Mesendoderm (in vitro differentiated cells): ENCODE measurements around the gene FAT1.

ENCODE experiments used
- DNase-seq: peaks from one replicate; pipeline ENCODE4 v3.0.0; 2013
- H2AK5ac ChIP-seq: 2 replicates; pipeline ENCODE4 v1.6.1; 2013; ENCODE audit warnings: low read length, inconsistent platforms
- H2BK120ac ChIP-seq: 2 replicates; pipeline ENCODE4 v1.6.1; 2013; ENCODE audit warnings: low read depth, mild to moderate bottlenecking, low read length, moderate library complexity, mixed read lengths
- H2BK15ac ChIP-seq: replicated peaks from 2 replicates; pipeline ENCODE4 v1.6.1; 2013; ENCODE audit warnings: low read depth, mild to moderate bottlenecking, moderate library complexity
- H2BK5ac ChIP-seq: 2 replicates; pipeline ENCODE4 v1.6.1; 2013; ENCODE audit warnings: low read length, inconsistent platforms
- H3K18ac ChIP-seq: 2 replicates; pipeline ENCODE4 v1.6.1; 2013; ENCODE audit warnings: mild to moderate bottlenecking, low read length, mixed read lengths
- H3K23ac ChIP-seq: one replicate; pipeline ENCODE4 v1.6.1; 2013; ENCODE audit warnings: low read length
- H3K27ac ChIP-seq: 2 replicates; pipeline ENCODE4 v1.5.1; 2013; ENCODE audit warnings: low read depth, mild to moderate bottlenecking, inconsistent platforms, low read length, moderate library complexity
- H3K27me3 ChIP-seq: 2 replicates; pipeline ENCODE4 v1.6.1; 2013; ENCODE audit warnings: low read length, control low read depth, mild to moderate bottlenecking, inconsistent platforms; ENCODE audit not compliant: insufficient read depth, poor library complexity
- H3K36me3 ChIP-seq: 2 replicates; pipeline ENCODE4 v1.6.1; 2013; ENCODE audit warnings: low read length, inconsistent platforms; ENCODE audit not compliant: control insufficient read depth, insufficient read depth
- H3K4ac ChIP-seq: one replicate; pipeline ENCODE4 v1.6.1; 2013; ENCODE audit warnings: low read depth, mild to moderate bottlenecking, low read length, moderate library complexity
- H3K4me1 ChIP-seq: 2 replicates; pipeline ENCODE4 v1.6.1; 2013; ENCODE audit warnings: low read depth, low read length, inconsistent platforms; ENCODE audit not compliant: control insufficient read depth
- H3K4me2 ChIP-seq: 2 replicates; pipeline ENCODE4 v1.6.1; 2013; ENCODE audit warnings: low read length
- H3K4me3 ChIP-seq: 2 replicates; pipeline ENCODE4 v1.5.1; 2013; ENCODE audit warnings: mild to moderate bottlenecking, low read length
- H3K56ac ChIP-seq: one replicate; pipeline ENCODE4 v1.6.1; 2013; ENCODE audit warnings: low read length
- H3K79me1 ChIP-seq: 2 replicates; pipeline ENCODE4 v1.6.1; 2013; ENCODE audit warnings: low read length, inconsistent platforms
- H3K79me2 ChIP-seq: 2 replicates; pipeline ENCODE4 v1.6.1; 2013; ENCODE audit warnings: mild to moderate bottlenecking, low read length; ENCODE audit not compliant: control insufficient read depth, insufficient read depth
- H3K9ac ChIP-seq: 2 replicates; pipeline ENCODE4 v1.6.1; 2013; ENCODE audit warnings: low read length, inconsistent platforms
- H4K5ac ChIP-seq: one replicate; pipeline ENCODE4 v1.6.1; 2013; ENCODE audit warnings: low read length
- H4K8ac ChIP-seq: one replicate; pipeline ENCODE4 v1.6.1; 2013; ENCODE audit warnings: low read depth, mild to moderate bottlenecking, control low read depth, low read length, moderate library complexity
- WGBS: extraction: QIAGEN DNeasy Blood & Tissue Kit; methylation state at CpG from one replicate; pipeline ENCODE4 v1.1.7; 2013; ENCODE audit warnings: low lambda C conversion rate, missing lambda C conversion rate; ENCODE audit not compliant: insufficient coverage; ENCODE audit errors: extremely low coverage; 5-methylcytosine and 5-hydroxymethylcytosine counted together

Gene FAT1

GRCh38 chr4:186628058-186628711, 95.5 kb downstream of the FAT1 start:
- no peak overlapping the region for H3K23ac ChIP-seq
- H3K4me1 ChIP-seq = no peaks in the 10 kb centered on the region
- H4K5ac ChIP-seq = no peak overlapping the region
- no peak overlapping the region for H2BK120ac ChIP-seq
- no peak overlapping the region for H3K9ac ChIP-seq
- no peak overlapping the region for H3K4me3 ChIP-seq
- no peak overlapping the region for H3K4me2 ChIP-seq
- no peak overlapping the region for H2BK5ac ChIP-seq
- WGBS = no CpG with 5 or more reads among the region's 21 CpGs
- no peaks in the 10 kb centered on the region for H3K27me3 ChIP-seq
- no peak overlapping the region for H3K56ac ChIP-seq
- H3K18ac ChIP-seq = no peak overlapping the region
- H3K36me3 ChIP-seq = peaks cover 2% of the 10 kb centered on the region
- H2BK15ac ChIP-seq = no peak overlapping the region
- DNase-seq = no peak
- no peak overlapping the region for H2AK5ac ChIP-seq
- no peak overlapping the region for H4K8ac ChIP-seq
- no peaks in the 10 kb centered on the region for H3K79me1 ChIP-seq
- H3K79me2 ChIP-seq = no peaks in the 10 kb centered on the region
- H3K27ac ChIP-seq = peak overlapping the region; percentile 20
- no peak overlapping the region for H3K4ac ChIP-seq

- no peak overlapping the region for H3K4me2 ChIP-seq
These were observed 96.3 kb downstream of the FAT1 start for GRCh38 chr4:186627226-186627865.

GRCh38 chr4:186624951-186625350, 98.7 kb downstream of the FAT1 start:
- no peak overlapping the region for H2BK5ac ChIP-seq
- no peak overlapping the region for H4K5ac ChIP-seq
- H4K8ac ChIP-seq = no peak overlapping the region
- no peak overlapping the region for H3K23ac ChIP-seq
- H3K56ac ChIP-seq = no peak overlapping the region
- H3K27me3 ChIP-seq = no peaks in the 10 kb centered on the region
- H3K18ac ChIP-seq = no peak overlapping the region
- no peaks in the 10 kb centered on the region for H3K36me3 ChIP-seq
- no peak overlapping the region for H2AK5ac ChIP-seq
- no CpG with 5 or more reads among the region's 1 CpG for WGBS
- no peak overlapping the region for H2BK120ac ChIP-seq
- no peak overlapping the region for H3K4me3 ChIP-seq
- no peak overlapping the region for H3K4me2 ChIP-seq
- no peak overlapping the region for H3K9ac ChIP-seq
- no peak overlapping the region for H2BK15ac ChIP-seq
- no peak overlapping the region for H3K27ac ChIP-seq
- H3K79me2 ChIP-seq = no peaks in the 10 kb centered on the region
- peak; percentile 57 for DNase-seq
- H3K79me1 ChIP-seq = no peaks in the 10 kb centered on the region
- H3K4ac ChIP-seq = no peak overlapping the region
- H3K4me1 ChIP-seq = peaks cover 2% of the 10 kb centered on the region

More at GRCh38 chr4:186627226-186627865, 96.3 kb downstream of the FAT1 start:
- H3K9ac ChIP-seq = no peak overlapping the region
- H2BK5ac ChIP-seq = no peak overlapping the region
- no peaks in the 10 kb centered on the region for H3K27me3 ChIP-seq
- no peak overlapping the region for H3K27ac ChIP-seq
- H3K79me2 ChIP-seq = no peaks in the 10 kb centered on the region
- H3K23ac ChIP-seq = no peak overlapping the region
- DNase-seq = peak; percentile 38
- no peak overlapping the region for H3K4ac ChIP-seq
- no peak overlapping the region for H3K18ac ChIP-seq
- no peak overlapping the region for H4K5ac ChIP-seq
- no peak overlapping the region for H4K8ac ChIP-seq
- H3K4me3 ChIP-seq = no peak overlapping the region
- H3K4me1 ChIP-seq = peaks cover 2% of the 10 kb centered on the region
- no peaks in the 10 kb centered on the region for H3K36me3 ChIP-seq
- no peak overlapping the region for H2BK15ac ChIP-seq
- H2AK5ac ChIP-seq = no peak overlapping the region
- H3K79me1 ChIP-seq = no peaks in the 10 kb centered on the region
- WGBS = no CpG with 5 or more reads among the region's 10 CpGs
- no peak overlapping the region for H2BK120ac ChIP-seq
- H3K56ac ChIP-seq = no peak overlapping the region

- H3K27ac ChIP-seq = no peak overlapping the region
- no peak overlapping the region for H3K56ac ChIP-seq
- H3K4me3 ChIP-seq = no peak overlapping the region
- H3K23ac ChIP-seq = no peak overlapping the region
- no peak overlapping the region for H3K18ac ChIP-seq
- no peak overlapping the region for H2BK15ac ChIP-seq
- no peak for DNase-seq
- H3K79me1 ChIP-seq = no peaks in the 10 kb centered on the region
- peaks cover 2% of the 10 kb centered on the region for H3K4me1 ChIP-seq
- H3K4me2 ChIP-seq = no peak overlapping the region
- H3K79me2 ChIP-seq = no peaks in the 10 kb centered on the region
- no peak overlapping the region for H2BK120ac ChIP-seq
- WGBS = no CpG with 5 or more reads among the region's 5 CpGs
- no peak overlapping the region for H2AK5ac ChIP-seq
- H4K8ac ChIP-seq = no peak overlapping the region
- H2BK5ac ChIP-seq = no peak overlapping the region
- no peak overlapping the region for H3K4ac ChIP-seq
- H3K27me3 ChIP-seq = no peaks in the 10 kb centered on the region
- H4K5ac ChIP-seq = no peak overlapping the region
- peaks cover 2% of the 10 kb centered on the region for H3K36me3 ChIP-seq
- no peak overlapping the region for H3K9ac ChIP-seq
These were observed 100.1 kb downstream of the FAT1 start for GRCh38 chr4:186623546-186623945.

- no peak overlapping the region for H3K23ac ChIP-seq
- no peak overlapping the region for H3K9ac ChIP-seq
- H2BK15ac ChIP-seq = no peak overlapping the region
- H3K4me1 ChIP-seq = peaks cover 2% of the 10 kb centered on the region
- H3K36me3 ChIP-seq = peaks cover 2% of the 10 kb centered on the region
- H2BK120ac ChIP-seq = no peak overlapping the region
- no peak overlapping the region for H3K56ac ChIP-seq
- no peaks in the 10 kb centered on the region for H3K27me3 ChIP-seq
- no CpG with 5 or more reads among the region's 9 CpGs for WGBS
- no peak overlapping the region for H3K18ac ChIP-seq
- H3K4me3 ChIP-seq = no peak overlapping the region
- peak overlapping the region; percentile 27 for H3K4ac ChIP-seq
- H3K79me1 ChIP-seq = no peaks in the 10 kb centered on the region
- H2BK5ac ChIP-seq = no peak overlapping the region
- H3K79me2 ChIP-seq = no peaks in the 10 kb centered on the region
- DNase-seq = peak; percentile 7
- no peak overlapping the region for H3K27ac ChIP-seq
- H4K8ac ChIP-seq = no peak overlapping the region
- no peak overlapping the region for H3K4me2 ChIP-seq
- H4K5ac ChIP-seq = no peak overlapping the region
- H2AK5ac ChIP-seq = no peak overlapping the region
These were observed 100.7 kb downstream of the FAT1 start for GRCh38 chr4:186622788-186623464.
